ENCODE measurements around the gene PECR. TPM values are rescaled to one million over a fixed set of nuclear protein-coding genes. Genes with fewer than 3 reads are reported as not detected.
A peak's percentile ranks its signal among the peaks of the same experiment; 100 is the strongest.

PECR gene
- total and polyA plus RNA-seq, 2 of the 13 experiments (the other 11 are each of a cell fraction or from before 2014, with no cell fraction given), result 151 to 153 TPM

DNA sequence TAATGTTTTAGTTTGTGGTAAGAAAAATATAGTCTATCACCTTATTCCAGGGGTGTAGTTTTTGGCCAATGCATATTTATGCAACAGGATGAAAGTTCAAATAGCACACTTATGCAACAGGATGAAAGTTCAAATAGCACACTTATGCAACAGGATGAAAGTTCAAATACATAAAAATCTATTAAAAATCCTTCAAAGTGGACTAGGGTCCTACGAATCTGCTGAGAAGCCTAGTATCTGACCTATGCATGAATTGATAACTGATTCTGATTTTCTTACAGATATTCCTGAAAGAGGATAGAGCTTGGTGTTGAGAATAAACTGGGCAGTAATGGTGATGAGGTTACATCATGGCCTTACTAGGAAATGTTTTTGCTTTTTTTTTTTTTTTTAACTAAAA lies 2.8 kb downstream of the PECR start (continued):
- peak; percentile 74 for TF ChIP-seq TFDP2 (CRISPR knock-in tag; IDR thresholded peaks at IDR 0.05)
- peak; percentile 82; the same call in 1 of the 2 replicates for TF ChIP-seq ZNF816 (CRISPR knock-in tag; IDR thresholded peaks at IDR 0.05; ENCODE audit: borderline replicate concordance)
- TF ChIP-seq RXRB (CRISPR knock-in tag; IDR thresholded peaks at IDR 0.05; ENCODE audit: borderline replicate concordance), result peak; percentile 99
- TF ChIP-seq SALL1 (CRISPR knock-in tag; IDR thresholded peaks at IDR 0.05), result peak; percentile 72; the same call in 1 of the 2 replicates
- TF ChIP-seq SP5 (CRISPR knock-in tag; IDR thresholded peaks at IDR 0.05; ENCODE audit: borderline replicate concordance, low read depth), result 0 out of 2 replicates have a peak, but pooled peaks have one; percentile 52
- TF ChIP-seq, protein P1, sequence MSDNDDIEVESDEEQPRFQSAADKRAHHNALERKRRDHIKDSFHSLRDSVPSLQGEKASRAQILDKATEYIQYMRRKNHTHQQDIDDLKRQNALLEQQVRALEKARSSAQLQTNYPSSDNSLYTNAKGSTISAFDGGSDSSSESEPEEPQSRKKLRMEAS (IDR thresholded peaks at IDR 0.05), result 0 out of 2 replicates have a peak, but pooled peaks have one; percentile 43
- peak; percentile 100 for TF ChIP-seq PHF5A (CRISPR knock-in tag; IDR thresholded peaks at IDR 0.05; ENCODE audit: low read depth, unreplicated experiment)
- TF ChIP-seq, protein P2, sequence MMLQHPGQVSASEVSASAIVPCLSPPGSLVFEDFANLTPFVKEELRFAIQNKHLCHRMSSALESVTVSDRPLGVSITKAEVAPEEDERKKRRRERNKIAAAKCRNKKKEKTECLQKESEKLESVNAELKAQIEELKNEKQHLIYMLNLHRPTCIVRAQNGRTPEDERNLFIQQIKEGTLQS (CRISPR knock-in tag; IDR thresholded peaks at IDR 0.05), result peak; percentile 82
- TF ChIP-seq ATF7-NPFF (CRISPR knock-in tag; IDR thresholded peaks at IDR 0.05; ENCODE audit: low read depth), result peak; percentile 62; the same call in 1 of the 2 replicates
- TF ChIP-seq NCOR1 (IDR thresholded peaks at IDR 0.05; ENCODE audit: borderline replicate concordance, low read length), result peak; percentile 100
- TF ChIP-seq HMGXB3 (CRISPR knock-in tag; IDR thresholded peaks at IDR 0.05; ENCODE audit: borderline replicate concordance), result peak; percentile 70; the same call in 1 of the 2 replicates
- 0 out of 2 replicates have a peak, but pooled peaks have one; percentile 22 for TF ChIP-seq ZSCAN20 (CRISPR knock-in tag; IDR thresholded peaks at IDR 0.05; ENCODE audit: borderline replicate concordance)
- TF ChIP-seq ZNF878 (CRISPR knock-in tag; IDR thresholded peaks at IDR 0.05), result peak; percentile 92; the same call in 1 of the 2 replicates
- TF ChIP-seq, protein P3, sequence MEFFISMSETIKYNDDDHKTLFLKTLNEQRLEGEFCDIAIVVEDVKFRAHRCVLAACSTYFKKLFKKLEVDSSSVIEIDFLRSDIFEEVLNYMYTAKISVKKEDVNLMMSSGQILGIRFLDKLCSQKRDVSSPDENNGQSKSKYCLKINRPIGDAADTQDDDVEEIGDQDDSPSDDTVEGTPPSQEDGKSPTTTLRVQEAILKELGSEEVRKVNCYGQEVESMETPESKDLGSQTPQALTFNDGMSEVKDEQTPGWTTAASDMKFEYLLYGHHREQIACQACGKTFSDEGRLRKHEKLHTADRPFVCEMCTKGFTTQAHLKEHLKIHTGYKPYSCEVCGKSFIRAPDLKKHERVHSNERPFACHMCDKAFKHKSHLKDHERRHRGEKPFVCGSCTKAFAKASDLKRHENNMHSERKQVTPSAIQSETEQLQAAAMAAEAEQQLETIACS (CRISPR knock-in tag; IDR thresholded peaks at IDR 0.05), result no peak
- TF ChIP-seq KDM5A (IDR thresholded peaks at IDR 0.05; ENCODE audit: borderline replicate concordance, low read length), result peak; percentile 48; the same call in 1 of the 2 replicates
- TF ChIP-seq ZNF235 (CRISPR knock-in tag; IDR thresholded peaks at IDR 0.05; ENCODE audit: borderline replicate concordance), result no peak
